GM12878 (cell line): ENCODE results near the gene FAM81A. TPM values are rescaled to one million over a fixed set of nuclear protein-coding genes. Genes with fewer than 3 reads are reported as not detected.

Source experiments
- ATAC-seq: fragments of 200-7000 bp; cut with Tn5 transposase; 3 replicates; pipeline ENCODE4 v1.9.1; 2020; ENCODE audit warnings: mild to moderate bottlenecking, moderate library complexity
- BruUV-seq: library from RNA; stranded (reverse); fragments of 400-500 nt; replicated peaks from 2 replicates; lab custom pipeline; 2021; lab: Mats Ljungman, UMichigan
- CTCF ChIA-PET: fragments of 300-600 bp; sonication (Branson Sonifier 250); formaldehyde crosslinking; extraction: SDS; loops from one replicate; lab custom pipeline; 2021; ENCODE audit warnings: inconsistent platforms; lab: Yijun Ruan, JAX
- POLR2A ChIA-PET: fragments of 350-600 bp; formaldehyde crosslinking; extraction: SDS; loops from one replicate; lab custom pipeline; 2021; ENCODE audit warnings: inconsistent platforms; lab: Charles Lee
- RAD21 ChIA-PET: fragments of 300-600 bp; sonication (Branson Sonifier 250); formaldehyde crosslinking; loops from one replicate; lab custom pipeline; 2023; ENCODE audit warnings: antibody characterized with exemption; ENCODE audit not compliant: unreplicated experiment; lab: Charles Lee
- SMC1A ChIA-PET: fragments of 300-600 bp; sonication (Branson Sonifier 250); formaldehyde crosslinking; loops from one replicate; lab custom pipeline; 2023; ENCODE audit not compliant: unreplicated experiment, uncharacterized antibody; lab: Charles Lee
- DNase-seq: peaks from one replicate; pipeline ENCODE4 v3.0.0-alpha.2; 2011; ENCODE audit warnings: low read depth, low spot score
- FAIRE-seq: peaks from 3 replicates; lab custom pipeline; 2011; peaks lifted over from hg19 to GRCh38; lab: Jason Lieb, UNC
- H2AFZ ChIP-seq: 2 replicates; pipeline ENCODE4 v1.6.0; 2011; ENCODE audit warnings: low read depth, low read length, control low read depth; ENCODE audit not compliant: control insufficient read depth
- H3K27ac ChIP-seq: 2 replicates; pipeline ENCODE4 v1.5.1; 2011; ENCODE audit warnings: control low read depth; ENCODE audit not compliant: control insufficient read depth, insufficient read depth
- H3K27me3 ChIP-seq, 2 experiments: replicated peaks in 1 of 2; 2 replicates each; pipeline versions ENCODE4 v1.6.0 to v1.6.1; 2011; ENCODE audit warnings: low read length in 1 of 2; ENCODE audit not compliant: control insufficient read depth in 2 of 2, insufficient read depth in 2 of 2
- H3K36me3 ChIP-seq, 2 experiments: 2 replicates each; pipeline ENCODE4 v1.5.1; 2011; ENCODE audit warnings: low read length in 1 of 2; ENCODE audit not compliant: control insufficient read depth in 2 of 2, insufficient read depth in 2 of 2
- H3K4me1 ChIP-seq: 2 replicates; pipeline ENCODE4 v1.6.1; 2011; ENCODE audit warnings: mild to moderate bottlenecking, low read length, moderate library complexity, mixed read lengths; ENCODE audit not compliant: control insufficient read depth, insufficient read depth
- H3K4me2 ChIP-seq: 2 replicates; pipeline ENCODE4 v1.6.0; 2011; ENCODE audit warnings: control low read depth; ENCODE audit not compliant: control insufficient read depth, insufficient read depth
- H3K4me3 ChIP-seq: fragments of 200-600 bp; sonication (generic); 2 replicates; pipeline ENCODE4 v1.5.1; 2016
- H3K79me2 ChIP-seq: 2 replicates; pipeline ENCODE4 v1.6.0; 2011; ENCODE audit warnings: low read length; ENCODE audit not compliant: control insufficient read depth, insufficient read depth
- H3K9ac ChIP-seq: 2 replicates; pipeline ENCODE4 v1.8.0; 2011; ENCODE audit warnings: low read length, control low read depth, mixed read lengths; ENCODE audit not compliant: control insufficient read depth, insufficient read depth
- H3K9me3 ChIP-seq: replicated peaks from 3 replicates; pipeline ENCODE4 v1.5.1; 2011; ENCODE audit warnings: mild to moderate bottlenecking, low read length; ENCODE audit not compliant: control insufficient read depth, insufficient read depth
- H4K20me1 ChIP-seq: 2 replicates; pipeline ENCODE4 v1.6.0; 2011; ENCODE audit not compliant: control insufficient read depth, insufficient read depth
- CBX3 ChIP-seq: fragments of 200-600 bp; sonication (generic); IDR thresholded peaks from 2 replicates; pipeline ENCODE4 v1.6.1; 2016; ENCODE audit warnings: low read depth, borderline replicate concordance
- CHD4 ChIP-seq: fragments of 200-600 bp; sonication (generic); IDR thresholded peaks from 2 replicates; pipeline ENCODE4 v1.6.1; 2016; ENCODE audit warnings: mild to moderate bottlenecking
- HCFC1 ChIP-seq: fragments of 150-350 bp; IDR thresholded peaks from 2 replicates; pipeline ENCODE4 v1.6.1; 2014; ENCODE audit warnings: low read length
- HDAC2 ChIP-seq: fragments of 200-600 bp; sonication (generic); IDR thresholded peaks from 2 replicates; pipeline ENCODE4 v1.6.1; 2017
- MEF2A ChIP-seq: IDR thresholded peaks from 2 replicates; pipeline ENCODE4 v1.6.1; 2011; ENCODE audit warnings: low read depth, mild to moderate bottlenecking, low read length, moderate library complexity; ENCODE audit not compliant: insufficient read depth
- RFX5 ChIP-seq: IDR thresholded peaks from 2 replicates; pipeline ENCODE4 v1.6.1; 2011; ENCODE audit warnings: low read depth, low read length, improper control_type of control experiment
- SIN3A ChIP-seq: IDR thresholded peaks from 2 replicates; pipeline ENCODE4 v1.6.1; 2012; ENCODE audit warnings: low read depth, low read length, improper control_type of control experiment
- SREBF1 ChIP-seq: IDR thresholded peaks from 2 replicates; pipeline ENCODE4 v1.6.1; 2012; ENCODE audit warnings: mild to moderate bottlenecking, low read length
- STAT1 ChIP-seq: fragments of 450-650 bp; conservative IDR thresholded peaks from 2 replicates; pipeline ENCODE4 v1.6.1; 2014; ENCODE audit warnings: antibody characterized with exemption, mild to moderate bottlenecking
- SUPT20H ChIP-seq: IDR thresholded peaks from 2 replicates; pipeline ENCODE4 v1.6.1; 2011; ENCODE audit warnings: low read depth, mild to moderate bottlenecking, low read length, moderate library complexity, borderline replicate concordance; ENCODE audit not compliant: control insufficient read depth
- SUZ12 ChIP-seq: fragments of 200-600 bp; sonication (generic); IDR thresholded peaks from one replicate; pipeline ENCODE4 v1.6.1; 2018; ENCODE audit warnings: antibody characterized with exemption, mild to moderate bottlenecking; ENCODE audit not compliant: unreplicated experiment
- ZZZ3 ChIP-seq: IDR thresholded peaks from 2 replicates; pipeline ENCODE4 v1.6.1; 2011; ENCODE audit warnings: low read depth; ENCODE audit not compliant: control insufficient read depth, insufficient read length
- whole genome bisulfite sequencing: methylation state at CpG from one replicate; pipeline ENCODE4 v1.1.6; 2016; ENCODE audit warnings: low lambda C conversion rate; ENCODE audit not compliant: insufficient replicate concordance, insufficient coverage; ENCODE audit errors: missing lambda C conversion rate; 5-methylcytosine and 5-hydroxymethylcytosine counted together
- in situ Hi-C: fragments of 300-500 bp; cut with MboI; formaldehyde crosslinking; loops from 9 replicates; pipeline ENCODE4 v1.14.3; 2018; ENCODE audit warnings: mixed read lengths
- intact Hi-C: fragments of 100-400 bp; cut with micrococcal nuclease; formaldehyde crosslinking; loops from one replicate; pipeline ENCODE4 v1.14.2; 2022; ENCODE audit not compliant: unreplicated experiment
- polyA plus RNA-seq, 11 experiments: library from polyadenylated mRNA; depleted of rRNA in 4 of 11; unstranded in 6 of 11; stranded (reverse) in 5 of 11; fragments of >200 nt; fragmentation: Nextera tagmentation in 4 of 11; fragmentation: Illumina TruSeq in 1 of 11; extraction: Ambion mirVana in 4 of 11; extraction: Trizol in 1 of 11; gene quantifications; 1 replicate in 1 of 11; 2 replicates in 10 of 11; pipeline versions ENCODE4 v1.2.1 to v1.2.3, GENCODE V29; 2011 to 2016; ENCODE audit warnings: inconsistent platforms in 2 of 11, missing spikeins in 2 of 11, low read depth in 1 of 11
- total RNA-seq, 4 experiments: library from RNA; depleted of rRNA in 3 of 4; stranded (reverse); fragments of >200 nt in 3 of 4; fragmentation: Illumina TruSeq in 1 of 4; extraction: Trizol in 1 of 4; gene quantifications; 2 replicates each; pipeline versions ENCODE4 v1.2.1 to v1.2.3, GENCODE V29; 2013 to 2021
- TF ChIP-seq, protein P1 (sequence below): fragments of 450-650 bp; conservative IDR thresholded peaks from 2 replicates; pipeline ENCODE4 v1.6.1; 2017; ENCODE audit warnings: mild to moderate bottlenecking, moderate library complexity
- TF ChIP-seq, protein P2 (sequence below): IDR thresholded peaks from 2 replicates; pipeline ENCODE4 v1.6.1; 2012; ENCODE audit warnings: low read length, inconsistent platforms
- TF ChIP-seq, protein P3 (sequence below): IDR thresholded peaks from 2 replicates; pipeline ENCODE4 v1.6.1; 2011; ENCODE audit warnings: low read depth, mild to moderate bottlenecking, low read length, moderate library complexity, borderline replicate concordance; ENCODE audit errors: extremely low read depth

The FAM81A gene
- total and polyA plus RNA-seq, 10 of the 15 experiments (the other 5 are each of a cell fraction or from before 2014, with no cell fraction given), result 0.18 to 34.5 (median 16.2) TPM

DNA sequence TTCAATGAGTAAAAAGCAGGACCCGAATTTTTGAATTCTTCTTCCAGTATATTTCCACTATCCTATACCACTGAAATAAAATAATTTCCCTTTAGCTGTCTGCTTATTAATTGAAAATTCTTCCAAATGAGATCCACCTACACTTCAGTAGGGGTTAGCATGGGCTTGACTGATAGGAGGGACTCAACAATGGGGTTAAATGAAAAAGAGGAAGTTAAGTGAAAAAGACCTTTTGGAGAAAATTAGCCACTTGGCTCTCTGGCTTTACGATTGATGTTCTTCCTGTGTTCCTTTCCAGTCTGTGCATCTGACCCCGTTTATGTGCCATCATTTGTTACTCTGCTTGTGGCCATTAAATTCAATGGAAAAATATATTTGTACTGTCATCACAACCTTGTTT lies 119.6 kb downstream of the FAM81A start:
- FAIRE-seq, result no peak
- Histone ChIP-seq H3K9me3 (no peaks in the 10 kb centered on the region), H3K27me3 (no peaks in the 10 kb centered on the region), H3K79me2 (no peaks in the 10 kb centered on the region), H3K4me3 (no peak overlapping the region), H3K9ac (no peak overlapping the region), H3K4me2 (no peak overlapping the region), H3K4me1 (no peaks in the 10 kb centered on the region), H3K27ac (no peak overlapping the region), H4K20me1 (no peaks in the 10 kb centered on the region), H2AFZ (no peak overlapping the region), H3K36me3 (no peaks in the 10 kb centered on the region)
- in situ Hi-C loops, result no loop called here
- ChIA-PET POLR2A (no interaction called here), CTCF (interaction anchor here (1.1 kb wide), 1 partner anchor 25 kb away, joined by 3 read pairs; no protein-coding TSS in a partner anchor), RAD21 (no interaction called here), SMC1A (interaction anchor here (2.6 kb wide), 1 partner anchor 25 kb away, joined by 5 read pairs; no protein-coding TSS in a partner anchor)
- ATAC-seq, result no peak
- TF ChIP-seq MEF2A (no peak), CBX3 (no peak), CHD4 (no peak), SUZ12 (no peak), SREBF1 (no peak), HCFC1 (no peak), HDAC2 (no peak), ZZZ3 (no peak), RFX5 (no peak), SUPT20H (no peak), STAT1 (no peak), SIN3A (no peak)
- TF ChIP-seq, protein P1, sequence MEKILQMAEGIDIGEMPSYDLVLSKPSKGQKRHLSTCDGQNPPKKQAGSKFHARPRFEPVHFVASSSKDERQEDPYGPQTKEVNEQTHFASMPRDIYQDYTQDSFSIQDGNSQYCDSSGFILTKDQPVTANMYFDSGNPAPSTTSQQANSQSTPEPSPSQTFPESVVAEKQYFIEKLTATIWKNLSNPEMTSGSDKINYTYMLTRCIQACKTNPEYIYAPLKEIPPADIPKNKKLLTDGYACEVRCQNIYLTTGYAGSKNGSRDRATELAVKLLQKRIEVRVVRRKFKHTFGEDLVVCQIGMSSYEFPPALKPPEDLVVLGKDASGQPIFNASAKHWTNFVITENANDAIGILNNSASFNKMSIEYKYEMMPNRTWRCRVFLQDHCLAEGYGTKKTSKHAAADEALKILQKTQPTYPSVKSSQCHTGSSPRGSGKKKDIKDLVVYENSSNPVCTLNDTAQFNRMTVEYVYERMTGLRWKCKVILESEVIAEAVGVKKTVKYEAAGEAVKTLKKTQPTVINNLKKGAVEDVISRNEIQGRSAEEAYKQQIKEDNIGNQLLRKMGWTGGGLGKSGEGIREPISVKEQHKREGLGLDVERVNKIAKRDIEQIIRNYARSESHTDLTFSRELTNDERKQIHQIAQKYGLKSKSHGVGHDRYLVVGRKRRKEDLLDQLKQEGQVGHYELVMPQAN, result no peak
- TF ChIP-seq, protein P2, sequence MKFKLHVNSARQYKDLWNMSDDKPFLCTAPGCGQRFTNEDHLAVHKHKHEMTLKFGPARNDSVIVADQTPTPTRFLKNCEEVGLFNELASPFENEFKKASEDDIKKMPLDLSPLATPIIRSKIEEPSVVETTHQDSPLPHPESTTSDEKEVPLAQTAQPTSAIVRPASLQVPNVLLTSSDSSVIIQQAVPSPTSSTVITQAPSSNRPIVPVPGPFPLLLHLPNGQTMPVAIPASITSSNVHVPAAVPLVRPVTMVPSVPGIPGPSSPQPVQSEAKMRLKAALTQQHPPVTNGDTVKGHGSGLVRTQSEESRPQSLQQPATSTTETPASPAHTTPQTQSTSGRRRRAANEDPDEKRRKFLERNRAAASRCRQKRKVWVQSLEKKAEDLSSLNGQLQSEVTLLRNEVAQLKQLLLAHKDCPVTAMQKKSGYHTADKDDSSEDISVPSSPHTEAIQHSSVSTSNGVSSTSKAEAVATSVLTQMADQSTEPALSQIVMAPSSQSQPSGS, result no peak
- TF ChIP-seq, protein P3, sequence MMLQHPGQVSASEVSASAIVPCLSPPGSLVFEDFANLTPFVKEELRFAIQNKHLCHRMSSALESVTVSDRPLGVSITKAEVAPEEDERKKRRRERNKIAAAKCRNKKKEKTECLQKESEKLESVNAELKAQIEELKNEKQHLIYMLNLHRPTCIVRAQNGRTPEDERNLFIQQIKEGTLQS, result no peak
- WGBS, result 63% methylated on average over 3 of the region's 3 CpGs
- intact Hi-C loops, result no loop called here
- DNase-seq, result no peak
- no TSS peak for BruUV-seq
